IMR-90 (cell line): ENCODE measurements around the gene TBATA. TPM values are rescaled to one million over a fixed set of nuclear protein-coding genes. Genes with fewer than 3 reads are reported as not detected.

Source experiments
- ATAC-seq: fragments of 200-7000 bp; cut with Tn5 transposase; 2 replicates; pipeline ENCODE4 v1.9.1; 2020; ENCODE audit warnings: low read depth, mild to moderate bottlenecking, moderate library complexity
- BruUV-seq: library from RNA; stranded (reverse); fragments of 400-500 nt; replicated peaks from 2 replicates; lab custom pipeline; 2021; lab: Mats Ljungman, UMichigan
- CTCF ChIA-PET: fragments of 300-600 bp; formaldehyde crosslinking; extraction: SDS; loops from one replicate; lab custom pipeline; 2021; ENCODE audit warnings: antibody characterized with exemption; lab: Yijun Ruan, JAX
- POLR2A ChIA-PET: fragments of 300-600 bp; sonication (Branson Sonifier 250); formaldehyde crosslinking; loops from one replicate; lab custom pipeline; 2022; ENCODE audit warnings: antibody characterized with exemption; ENCODE audit not compliant: unreplicated experiment; lab: Charles Lee
- DNase-seq: peaks from one replicate; pipeline ENCODE4 v3.0.0; 2013
- H2AFZ ChIP-seq: replicated peaks from 2 replicates; pipeline ENCODE3; 2013; ENCODE audit warnings: low read length, mild to moderate bottlenecking; ENCODE audit not compliant: poor library complexity
- H2AK5ac ChIP-seq: 2 replicates; pipeline ENCODE4 v1.6.1; 2013; ENCODE audit warnings: low read depth, low read length, inconsistent platforms
- H2AK9ac ChIP-seq: replicated peaks from 2 replicates; pipeline ENCODE3; 2013; ENCODE audit warnings: mild to moderate bottlenecking, low read depth, low read length, moderate library complexity; ENCODE audit not compliant: poor library complexity
- H2BK120ac ChIP-seq: 2 replicates; pipeline ENCODE4 v1.6.1; 2013; ENCODE audit warnings: low read depth, low read length, inconsistent platforms
- H2BK15ac ChIP-seq: 3 replicates; pipeline ENCODE4 v1.6.1; 2013; ENCODE audit warnings: low read depth, low read length, inconsistent platforms
- H2BK20ac ChIP-seq: 2 replicates; pipeline ENCODE4 v1.6.1; 2013; ENCODE audit warnings: low read depth, mild to moderate bottlenecking, inconsistent platforms, low read length, moderate library complexity
- H2BK5ac ChIP-seq: 2 replicates; pipeline ENCODE4 v1.6.1; 2013; ENCODE audit warnings: mild to moderate bottlenecking, low read depth, low read length, inconsistent platforms; ENCODE audit not compliant: poor library complexity, severe bottlenecking
- H3K14ac ChIP-seq: replicated peaks from 2 replicates; pipeline ENCODE4 v1.6.1; 2013; ENCODE audit warnings: low read depth, low read length, inconsistent platforms
- H3K18ac ChIP-seq: 2 replicates; pipeline ENCODE4 v1.6.1; 2013; ENCODE audit warnings: low read depth, low read length, control low read depth
- H3K23ac ChIP-seq: 2 replicates; pipeline ENCODE4 v1.6.1; 2013; ENCODE audit warnings: low read depth, low read length, inconsistent platforms
- H3K27ac ChIP-seq: 2 replicates; pipeline ENCODE4 v1.5.1; 2013; ENCODE audit warnings: mild to moderate bottlenecking, control low read depth, low read length; ENCODE audit not compliant: insufficient read depth
- H3K27me3 ChIP-seq: 2 replicates; pipeline ENCODE4 v1.6.1; 2013; ENCODE audit warnings: low read length; ENCODE audit not compliant: control insufficient read depth, insufficient read depth
- H3K36me3 ChIP-seq: 2 replicates; pipeline ENCODE4 v1.6.1; 2013; ENCODE audit warnings: low read length, mixed read lengths; ENCODE audit not compliant: control insufficient read depth, insufficient read depth
- H3K4ac ChIP-seq: 2 replicates; pipeline ENCODE4 v1.6.1; 2013; ENCODE audit warnings: low read depth, low read length, inconsistent platforms
- H3K4me1 ChIP-seq: 2 replicates; pipeline ENCODE4 v1.6.1; 2013; ENCODE audit warnings: low read length, mixed read lengths; ENCODE audit not compliant: control insufficient read depth, insufficient read depth
- H3K4me2 ChIP-seq: 2 replicates; pipeline ENCODE4 v1.6.1; 2013; ENCODE audit warnings: low read depth, mild to moderate bottlenecking, control low read depth, low read length, moderate library complexity
- H3K4me3 ChIP-seq: 2 replicates; pipeline ENCODE4 v1.5.1; 2013; ENCODE audit warnings: low read depth, mild to moderate bottlenecking, control low read depth, low read length, moderate library complexity; ENCODE audit not compliant: insufficient read depth
- H3K56ac ChIP-seq: 2 replicates; pipeline ENCODE4 v1.6.1; 2013; ENCODE audit warnings: low read length, inconsistent platforms; ENCODE audit not compliant: insufficient read depth; ENCODE audit errors: extremely low read depth
- H3K79me1 ChIP-seq, 2 experiments: 2 replicates each; pipeline ENCODE4 v1.6.1; 2013; ENCODE audit warnings: low read length in 2 of 2, inconsistent platforms in 1 of 2, low read depth in 1 of 2
- H3K9ac ChIP-seq: 2 replicates; pipeline ENCODE4 v1.6.1; 2013; ENCODE audit warnings: low read depth, low read length, control low read depth
- H3K9me1 ChIP-seq: 2 replicates; pipeline ENCODE4 v1.6.1; 2013; ENCODE audit warnings: low read length, inconsistent platforms; ENCODE audit not compliant: insufficient read depth
- H3K9me3 ChIP-seq: 2 replicates; pipeline ENCODE4 v1.6.1; 2013; ENCODE audit warnings: low read length; ENCODE audit not compliant: control insufficient read depth, insufficient read depth
- H4K20me1 ChIP-seq: 2 replicates; pipeline ENCODE4 v1.6.1; 2013; ENCODE audit warnings: low read length, inconsistent platforms; ENCODE audit not compliant: insufficient read depth
- H4K5ac ChIP-seq: 2 replicates; pipeline ENCODE4 v1.6.1; 2013; ENCODE audit warnings: mild to moderate bottlenecking, low read depth, low read length, control low read depth
- H4K8ac ChIP-seq, 2 experiments: 2 replicates each; pipeline ENCODE4 v1.6.1; 2013; ENCODE audit warnings: low read depth in 2 of 2, low read length in 2 of 2, control low read depth in 1 of 2, inconsistent platforms in 1 of 2
- H4K91ac ChIP-seq: 2 replicates; pipeline ENCODE4 v1.6.1; 2013; ENCODE audit warnings: low read depth, low read length, inconsistent platforms; ENCODE audit not compliant: insufficient read depth
- CHD1 ChIP-seq: IDR thresholded peaks from 2 replicates; pipeline ENCODE4 v1.6.1; 2012; ENCODE audit warnings: low read depth, low read length, improper control_type of control experiment
- FOS ChIP-seq: fragments of 150-350 bp; IDR thresholded peaks from 2 replicates; pipeline ENCODE4 v1.6.1; 2016; ENCODE audit warnings: low read depth, low read length
- NFE2L2 ChIP-seq: fragments of 150-350 bp; IDR thresholded peaks from 2 replicates; pipeline ENCODE4 v1.6.1; 2016; ENCODE audit warnings: low read depth, mild to moderate bottlenecking, low read length
- RCOR1 ChIP-seq: IDR thresholded peaks from 2 replicates; pipeline ENCODE4 v1.6.1; 2012; ENCODE audit warnings: mild to moderate bottlenecking, low read length, improper control_type of control experiment; ENCODE audit not compliant: insufficient replicate concordance
- RFX5 ChIP-seq: IDR thresholded peaks from 2 replicates; pipeline ENCODE4 v1.8.0; 2012; ENCODE audit warnings: low read depth, mild to moderate bottlenecking, low read length, moderate library complexity
- WGBS, 2 experiments: methylation state at CpG; one replicate each; pipeline versions ENCODE4 v1.1.5 to v1.1.7; 2013; ENCODE audit warnings: missing lambda C conversion rate in 2 of 2; ENCODE audit not compliant: insufficient read length in 1 of 2; ENCODE audit errors: extremely low coverage in 2 of 2; 5-methylcytosine and 5-hydroxymethylcytosine counted together
- dilution Hi-C: fragments of 300-500 bp; cut with HindIII; formaldehyde crosslinking; loops from one replicate; pipeline ENCODE4 v1.14.3; 2018; ENCODE audit warnings: low sequenced_read_pairs; ENCODE audit not compliant: unreplicated experiment
- in situ Hi-C: fragments of 300-500 bp; cut with MboI; formaldehyde crosslinking; loops from 3 replicates; pipeline ENCODE4 v1.14.3; 2019; ENCODE audit warnings: low sequenced_read_pairs, inconsistent platforms, mixed read lengths
- intact Hi-C: fragments of 100-400 bp; cut with micrococcal nuclease; formaldehyde crosslinking; loops from 2 replicates; pipeline ENCODE4 v1.10.0; 2022
- polyA plus RNA-seq, 3 experiments: library from polyadenylated mRNA; depleted of rRNA; stranded (reverse); fragments of >200 nt; gene quantifications; 2 replicates each; pipeline ENCODE4 v1.2.3, GENCODE V29; 2012; ENCODE audit warnings: low replicate concordance in 1 of 3
- total RNA-seq: library from RNA; depleted of rRNA; stranded (reverse); fragments of >200 nt; gene quantifications from 2 replicates; pipeline ENCODE4 v1.2.3, GENCODE V29; 2012
- TF ChIP-seq, protein P1 (sequence below): fragments of 150-350 bp; IDR thresholded peaks from 2 replicates; pipeline ENCODE4 v1.6.1; 2016; ENCODE audit warnings: low read depth, mild to moderate bottlenecking, low read length, moderate library complexity, borderline replicate concordance

TBATA gene
- total and polyA plus RNA-seq, 2 of the 4 experiments (the other 2 are of a cell fraction), result not detected

DNA sequence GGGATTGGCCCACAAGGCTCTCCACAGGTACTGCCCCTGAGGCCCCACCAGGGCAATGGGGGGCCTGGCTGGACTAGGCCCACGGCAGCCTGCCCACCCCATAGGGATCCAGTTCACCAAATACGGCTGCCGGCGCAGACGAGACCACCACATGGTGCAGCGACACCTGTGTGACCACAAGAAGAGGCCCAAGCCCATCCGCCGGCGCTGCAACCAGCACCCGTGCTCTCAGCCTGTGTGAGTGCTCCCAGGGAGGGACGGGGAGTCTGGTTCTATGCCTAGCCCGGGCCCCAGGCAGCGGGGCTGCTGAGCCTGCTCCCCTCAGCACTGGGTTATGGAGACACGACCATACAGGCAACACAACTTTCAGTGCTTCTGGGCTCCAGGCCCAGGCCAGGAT is 33.2 kb downstream of the TBATA start:
- no peak overlapping the region for H3K4me2 ChIP-seq
- no peak overlapping the region for H2AK5ac ChIP-seq
- H2BK5ac ChIP-seq, result no peak overlapping the region
- POLR2A ChIA-PET, result no interaction called here
- H4K8ac ChIP-seq, result no peak overlapping the region
- no peaks in the 10 kb centered on the region for H3K9me3 ChIP-seq
- no peak overlapping the region for H3K14ac ChIP-seq
- WGBS, 2 experiments, result 53% methylated on average over 3 of the region's 14 CpGs; no CpG with 5 or more reads in 1 of the 2 experiments
- no peak overlapping the region for H2BK15ac ChIP-seq
- H2AFZ ChIP-seq, result no peak overlapping the region
- in situ Hi-C loops, result no loop called here
- H3K79me1 ChIP-seq, result no peaks in the 10 kb centered on the region
- H3K9ac ChIP-seq, result no peak overlapping the region
- no peaks in the 10 kb centered on the region for H4K20me1 ChIP-seq
- H3K18ac ChIP-seq, result no peak overlapping the region
- H3K23ac ChIP-seq, result no peak overlapping the region
- dilution Hi-C loops, result no loop called here
- BruUV-seq, result no TSS peak
- no peak overlapping the region for H2AK9ac ChIP-seq
- TF ChIP-seq, protein P1, sequence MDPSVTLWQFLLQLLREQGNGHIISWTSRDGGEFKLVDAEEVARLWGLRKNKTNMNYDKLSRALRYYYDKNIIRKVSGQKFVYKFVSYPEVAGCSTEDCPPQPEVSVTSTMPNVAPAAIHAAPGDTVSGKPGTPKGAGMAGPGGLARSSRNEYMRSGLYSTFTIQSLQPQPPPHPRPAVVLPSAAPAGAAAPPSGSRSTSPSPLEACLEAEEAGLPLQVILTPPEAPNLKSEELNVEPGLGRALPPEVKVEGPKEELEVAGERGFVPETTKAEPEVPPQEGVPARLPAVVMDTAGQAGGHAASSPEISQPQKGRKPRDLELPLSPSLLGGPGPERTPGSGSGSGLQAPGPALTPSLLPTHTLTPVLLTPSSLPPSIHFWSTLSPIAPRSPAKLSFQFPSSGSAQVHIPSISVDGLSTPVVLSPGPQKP, result no peak
- TF ChIP-seq RCOR1 (no peak), NFE2L2 (no peak), RFX5 (no peak), FOS (no peak), CHD1 (no peak)
- ATAC-seq, result no peak
- no peak overlapping the region for H2BK20ac ChIP-seq
- no peak overlapping the region for H3K27ac ChIP-seq
- no peaks in the 10 kb centered on the region for H3K4me1 ChIP-seq
- no peak overlapping the region for H3K4me3 ChIP-seq
- H3K9me1 ChIP-seq, result no peaks in the 10 kb centered on the region
- H3K56ac ChIP-seq, result no peak overlapping the region
- intact Hi-C loops, result no loop called here
- H2BK120ac ChIP-seq, result no peak overlapping the region
- H4K5ac ChIP-seq, result no peak overlapping the region
- no peak overlapping the region for H4K91ac ChIP-seq
- no peak for DNase-seq
- no peaks in the 10 kb centered on the region for H3K36me3 ChIP-seq
- peaks cover 9% of the 10 kb centered on the region for H3K27me3 ChIP-seq
- H3K4ac ChIP-seq, result no peak overlapping the region
- CTCF ChIA-PET, result no interaction called here
